BJ (cell line): Measurements from ENCODE around the gene CACNA1I. TPM values are rescaled to one million over a fixed set of nuclear protein-coding genes. Genes with fewer than 3 reads are reported as not detected.

Experiments used
- CTCF ChIA-PET: fragments of 350-600 bp; formaldehyde crosslinking; extraction: SDS; loops from one replicate; lab custom pipeline; 2021; ENCODE audit warnings: antibody characterized with exemption, inconsistent platforms; lab: Yijun Ruan, JAX
- POLR2A ChIA-PET: fragments of 300-600 bp; sonication (Branson Sonifier 250); formaldehyde crosslinking; extraction: SDS; loops from one replicate; lab custom pipeline; 2021; ENCODE audit warnings: antibody characterized with exemption; lab: Charles Lee
- DNase-seq: peaks from one replicate; pipeline ENCODE4 v3.0.0-alpha.2; 2011; ENCODE audit warnings: low read depth
- H3K27me3 ChIP-seq: 2 replicates; pipeline ENCODE4 v1.6.0; 2011; ENCODE audit warnings: low read length; ENCODE audit not compliant: control insufficient read depth, insufficient read depth
- H3K36me3 ChIP-seq: 2 replicates; pipeline ENCODE4 v1.5.1; 2011; ENCODE audit warnings: low read length; ENCODE audit not compliant: control insufficient read depth, insufficient read depth
- H3K4me3 ChIP-seq: 2 replicates; pipeline ENCODE4 v1.5.1; 2011; ENCODE audit warnings: low read depth, mild to moderate bottlenecking, control low read depth, low read length
- polyA plus RNA-seq: library from polyadenylated mRNA; depleted of rRNA; stranded (reverse); fragments of >200 nt; gene quantifications from 2 replicates; pipeline ENCODE4 v1.2.3, GENCODE V29; 2011
- TF ChIP-seq, protein P1 (sequence below): IDR thresholded peaks from 2 replicates; pipeline ENCODE4 v1.5.1; 2011; ENCODE audit warnings: low read depth, mild to moderate bottlenecking, control low read depth, inconsistent platforms, low read length, moderate library complexity; ENCODE audit not compliant: insufficient read depth

The CACNA1I gene
- polyA plus RNA-seq, 1 experiment = 0.01 TPM

DNA sequence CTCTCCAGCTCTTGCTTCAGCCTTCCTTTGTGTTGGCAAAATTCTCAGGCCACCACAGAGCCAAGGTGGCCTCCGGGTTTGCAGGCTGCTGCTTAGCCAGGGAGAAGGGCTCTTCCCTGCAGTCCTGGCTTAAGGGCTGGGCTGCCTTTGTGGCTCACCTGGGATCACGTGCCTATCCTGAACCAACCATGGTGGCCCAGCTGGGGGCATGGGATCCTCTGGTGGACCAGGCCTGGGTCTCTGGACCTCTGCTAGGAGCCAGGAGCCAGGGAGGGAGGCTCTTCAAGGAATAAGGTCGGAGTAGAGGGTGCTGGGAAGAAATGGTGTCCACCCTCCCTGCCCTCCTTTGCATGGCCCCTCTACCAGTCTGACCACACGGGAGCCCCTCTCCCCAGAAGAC lies 43.9 kb downstream of the CACNA1I start:
- no peak for DNase-seq
- TF ChIP-seq, protein P1, sequence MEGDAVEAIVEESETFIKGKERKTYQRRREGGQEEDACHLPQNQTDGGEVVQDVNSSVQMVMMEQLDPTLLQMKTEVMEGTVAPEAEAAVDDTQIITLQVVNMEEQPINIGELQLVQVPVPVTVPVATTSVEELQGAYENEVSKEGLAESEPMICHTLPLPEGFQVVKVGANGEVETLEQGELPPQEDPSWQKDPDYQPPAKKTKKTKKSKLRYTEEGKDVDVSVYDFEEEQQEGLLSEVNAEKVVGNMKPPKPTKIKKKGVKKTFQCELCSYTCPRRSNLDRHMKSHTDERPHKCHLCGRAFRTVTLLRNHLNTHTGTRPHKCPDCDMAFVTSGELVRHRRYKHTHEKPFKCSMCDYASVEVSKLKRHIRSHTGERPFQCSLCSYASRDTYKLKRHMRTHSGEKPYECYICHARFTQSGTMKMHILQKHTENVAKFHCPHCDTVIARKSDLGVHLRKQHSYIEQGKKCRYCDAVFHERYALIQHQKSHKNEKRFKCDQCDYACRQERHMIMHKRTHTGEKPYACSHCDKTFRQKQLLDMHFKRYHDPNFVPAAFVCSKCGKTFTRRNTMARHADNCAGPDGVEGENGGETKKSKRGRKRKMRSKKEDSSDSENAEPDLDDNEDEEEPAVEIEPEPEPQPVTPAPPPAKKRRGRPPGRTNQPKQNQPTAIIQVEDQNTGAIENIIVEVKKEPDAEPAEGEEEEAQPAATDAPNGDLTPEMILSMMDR = no peak
- H3K27me3 ChIP-seq = peaks cover 2% of the 10 kb centered on the region; the same call in 1 of the 2 replicates
- H3K36me3 ChIP-seq = no peaks in the 10 kb centered on the region
- ChIA-PET CTCF (interaction anchor here (1.4 kb wide), 1 partner anchor 410 kb away, joined by 4 read pairs; no protein-coding TSS in a partner anchor), POLR2A (no interaction called here)
- no peak overlapping the region for H3K4me3 ChIP-seq

DNA sequence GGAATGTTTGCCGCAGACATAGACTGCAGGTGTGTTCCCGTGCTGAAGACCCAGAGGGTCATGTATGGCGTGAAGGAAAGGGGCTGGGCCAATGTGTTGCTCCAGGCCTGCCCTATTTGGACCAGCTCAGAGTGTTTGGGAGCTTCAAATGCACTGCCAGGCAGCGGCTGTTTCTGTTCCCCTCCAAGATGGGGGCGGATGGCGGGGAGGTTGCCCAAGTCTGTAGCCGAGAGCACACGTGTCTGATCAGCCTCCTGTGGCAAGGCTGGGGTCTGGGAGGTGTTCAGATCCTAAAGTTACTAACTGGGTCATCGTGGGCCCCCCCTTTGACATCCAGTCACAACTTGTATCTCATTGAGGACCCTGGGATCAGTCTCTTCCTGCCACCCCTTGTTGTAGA lies 45.5 kb downstream of the CACNA1I start:
- Histone ChIP-seq H3K36me3 (no peaks in the 10 kb centered on the region), H3K4me3 (no peak overlapping the region), H3K27me3 (peaks cover 2% of the 10 kb centered on the region; the same call in 1 of the 2 replicates)
- CTCF ChIA-PET = interaction anchor here (1.2 kb wide), 1 partner anchor 22 kb away, joined by 3 read pairs; no protein-coding TSS in a partner anchor
- POLR2A ChIA-PET = no interaction called here
- no peak for DNase-seq
- TF ChIP-seq, protein P1 = no peak

DNA sequence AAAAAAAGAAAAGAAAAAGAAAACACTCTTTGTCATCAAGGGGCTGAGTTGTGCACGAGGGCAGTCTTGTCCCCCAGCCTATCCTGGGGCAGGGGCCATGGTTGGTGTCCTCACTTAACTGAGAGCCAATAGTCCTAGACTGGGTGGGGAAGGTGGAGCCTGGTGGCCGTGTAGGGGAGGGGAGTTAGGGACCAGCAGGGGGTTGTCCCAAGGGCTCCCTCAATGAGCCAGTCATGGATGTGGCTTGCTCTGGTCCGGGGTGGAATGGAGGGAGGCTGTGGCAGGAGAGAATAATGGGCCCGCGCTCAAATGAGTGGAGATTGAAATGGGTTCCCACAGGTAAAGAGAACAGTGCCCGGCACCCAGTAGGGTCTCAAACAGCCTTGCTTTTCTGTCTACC lies 46.2 kb downstream of the CACNA1I start:
- POLR2A ChIA-PET = no interaction called here
- Histone ChIP-seq H3K27me3 (peaks cover 2% of the 10 kb centered on the region; the same call in 1 of the 2 replicates), H3K4me3 (no peak overlapping the region), H3K36me3 (no peaks in the 10 kb centered on the region)
- TF ChIP-seq, protein P1 = no peak
- DNase-seq = no peak
- CTCF ChIA-PET = interaction anchor here (1.2 kb wide), 1 partner anchor 408 kb away, joined by 5 read pairs; no protein-coding TSS in a partner anchor

DNA sequence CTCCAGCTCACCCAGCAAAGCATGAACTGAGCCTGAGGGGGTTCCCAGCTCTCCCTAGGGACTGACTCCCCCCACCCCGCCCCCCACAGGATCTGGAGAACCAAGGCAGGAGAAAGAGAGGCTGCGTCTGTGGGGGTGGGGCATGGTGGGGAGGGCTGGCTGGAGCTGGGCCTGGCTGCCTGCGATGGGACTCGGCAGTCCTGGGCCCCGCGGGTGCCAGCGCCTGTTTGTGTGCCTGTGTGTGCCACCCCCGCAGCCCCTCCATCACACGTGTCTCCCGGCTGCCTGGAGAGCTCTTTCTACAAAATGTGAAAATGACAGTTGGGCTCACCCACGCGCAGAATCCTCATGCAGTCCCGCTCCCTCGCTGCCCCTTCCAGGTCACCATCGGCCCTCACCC lies 46.8 kb downstream of the CACNA1I start:
- TF ChIP-seq, protein P1 = no peak
- no peak for DNase-seq
- POLR2A ChIA-PET = no interaction called here
- Histone ChIP-seq H3K36me3 (no peaks in the 10 kb centered on the region), H3K27me3 (peaks cover 2% of the 10 kb centered on the region; the same call in 1 of the 2 replicates), H3K4me3 (no peak overlapping the region)
- CTCF ChIA-PET = interaction anchor here (1.2 kb wide), 1 partner anchor 408 kb away, joined by 5 read pairs; no protein-coding TSS in a partner anchor

DNA sequence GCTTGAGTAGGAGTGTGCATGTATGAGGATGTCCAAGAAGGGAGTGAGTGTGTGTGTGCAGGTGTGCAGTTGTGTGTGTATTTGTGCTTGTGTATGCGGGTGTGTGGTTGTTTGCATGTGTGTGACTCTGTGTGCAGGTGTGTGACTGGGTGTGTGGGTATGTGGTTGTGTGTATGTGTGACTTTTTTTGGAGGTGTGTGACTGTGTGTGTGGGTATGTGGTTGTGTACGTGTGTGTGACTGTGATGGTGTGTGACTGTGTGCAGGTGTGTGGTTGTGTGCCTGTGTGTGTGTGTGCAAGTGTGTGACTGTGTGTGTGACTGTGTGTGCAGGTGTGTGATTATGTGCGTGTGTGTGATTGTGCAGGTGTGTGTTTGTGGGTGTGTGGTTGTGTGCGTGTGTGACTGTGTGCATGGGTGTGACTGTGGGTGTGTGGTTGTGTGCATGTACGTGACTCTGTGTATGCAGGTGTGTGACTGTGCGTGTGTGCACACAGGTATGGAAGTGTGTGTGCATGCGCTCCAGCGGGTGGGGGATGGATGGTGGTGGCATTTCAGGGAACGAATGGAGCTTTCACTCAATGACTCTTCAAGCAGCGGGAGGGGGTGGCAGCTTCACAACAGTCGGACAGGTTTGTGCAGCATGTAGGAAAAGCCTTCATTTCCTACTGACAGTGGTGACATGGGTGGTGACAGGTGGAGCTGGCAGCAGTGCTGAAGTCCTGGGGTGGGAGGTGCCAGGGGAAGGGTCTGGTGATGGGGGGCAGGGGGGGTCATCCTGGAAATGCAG lies 47.6 kb downstream of the CACNA1I start:
- Histone ChIP-seq H3K36me3 (no peaks in the 10 kb centered on the region), H3K27me3 (peaks cover 2% of the 10 kb centered on the region; the same call in 1 of the 2 replicates), H3K4me3 (no peak overlapping the region)
- POLR2A ChIA-PET = no interaction called here
- DNase-seq = no peak
- CTCF ChIA-PET = interaction anchor here (1.2 kb wide), 1 partner anchor 407 kb away, joined by 5 read pairs; no protein-coding TSS in a partner anchor
- TF ChIP-seq, protein P1 = no peak
